Stimulated activated CD8-positive, alpha-beta memory T cell treated with anti-CD3 and anti-CD28 coated beads, Interleukin-7, amount 100 ng/mL, for 24 hours (primary cell): Measurements from ENCODE around the gene DEXI.
A peak's percentile ranks its signal among the peaks of the same experiment; 100 is the strongest.
"Not testable (repeated sequence)": the region's sequence is repeated elsewhere in the genome, so short reads cannot be mapped to it uniquely, and the experiment has no call there.

Source experiments
- DNase-seq: peaks from one replicate; pipeline ENCODE4 v3.0.0-alpha.2; 2020; ENCODE audit warnings: low read depth

Gene DEXI

GRCh38 chr16:10926867-10927266 is 15.4 kb downstream of the DEXI start:
- no peak for DNase-seq

GRCh38 chr16:10926094-10926493 is 16.2 kb downstream of the DEXI start:
- no peak for DNase-seq

DNA sequence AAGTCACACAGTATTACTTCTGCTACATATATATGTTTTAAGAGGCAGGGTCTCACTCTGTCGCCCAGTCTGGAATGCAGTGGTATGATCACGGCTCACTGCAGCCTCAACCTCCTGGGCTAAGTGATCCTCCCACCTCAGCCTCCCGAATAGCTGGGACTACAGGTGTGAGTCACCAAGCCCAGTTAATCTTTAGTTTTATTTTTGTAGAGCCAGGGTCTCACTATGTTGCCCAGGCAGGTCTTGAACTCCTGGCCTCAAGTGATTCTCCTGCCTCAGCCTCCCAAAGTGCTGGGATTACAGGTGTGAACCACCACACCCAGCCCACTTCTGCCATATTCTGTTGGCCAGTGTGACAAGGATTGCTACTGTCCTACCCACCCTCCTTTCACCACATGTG is 17.0 kb downstream of the DEXI start:
- DNase-seq, result not testable (repeated sequence)

DNA sequence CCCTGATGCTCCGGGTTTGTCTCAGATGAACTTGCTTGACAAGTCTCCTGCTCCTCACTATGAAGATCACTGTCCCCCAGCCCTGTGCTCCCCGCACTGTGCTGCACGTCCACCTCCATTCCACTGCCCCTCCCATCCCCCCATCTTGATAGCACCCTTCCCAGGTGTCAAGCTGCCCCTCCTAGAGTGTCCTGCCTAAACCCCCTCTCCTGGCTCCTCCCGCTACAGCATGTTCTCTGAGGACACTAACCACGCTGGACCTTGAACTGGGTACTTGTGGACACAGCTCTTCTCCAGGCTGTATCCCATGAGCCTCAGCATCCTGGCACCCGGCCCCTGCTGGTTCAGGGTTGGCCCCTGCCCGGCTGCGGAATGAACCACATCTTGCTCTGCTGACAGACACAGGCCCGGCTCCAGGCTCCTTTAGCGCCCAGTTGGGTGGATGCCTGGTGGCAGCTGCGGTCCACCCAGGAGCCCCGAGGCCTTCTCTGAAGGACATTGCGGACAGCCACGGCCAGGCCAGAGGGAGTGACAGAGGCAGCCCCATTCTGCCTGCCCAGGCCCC is 18.5 kb downstream of the DEXI start:
- DNase-seq, result no peak

DNA sequence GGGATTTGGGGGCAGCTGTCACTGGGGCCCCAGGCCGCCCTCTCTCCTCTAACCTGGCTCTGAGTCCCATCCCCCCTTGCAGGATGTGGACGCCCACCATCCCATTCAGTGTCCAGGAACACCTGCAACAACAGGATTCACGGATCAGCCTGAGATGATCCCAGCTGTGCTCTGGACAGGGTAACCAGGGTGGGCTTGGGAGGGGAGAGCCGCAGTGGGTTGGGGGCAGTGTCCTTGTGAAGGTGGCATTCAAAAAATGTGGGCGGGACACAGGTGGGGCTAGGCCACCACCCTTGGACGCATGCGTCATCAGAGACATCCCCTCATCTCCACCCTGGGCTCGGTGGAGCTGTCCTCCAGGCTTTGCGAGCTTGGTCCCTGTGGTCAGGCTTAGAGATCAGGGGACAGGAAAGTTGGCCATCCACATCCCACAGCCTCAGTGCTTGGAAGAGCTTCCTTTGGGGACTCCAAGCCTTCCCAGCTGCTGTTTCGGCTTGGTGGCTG is 19.1 kb downstream of the DEXI start:
- no peak for DNase-seq

GRCh38 chr16:10922328-10923145 is 19.7 kb downstream of the DEXI start:
- no peak for DNase-seq

- no peak for DNase-seq
These were observed 20.5 kb downstream of the DEXI start for GRCh38 chr16:10921536-10922327.

GRCh38 chr16:10920726-10921427 is 21.4 kb downstream of the DEXI start:
- no peak for DNase-seq

- no peak for DNase-seq
These were observed 23.3 kb downstream of the DEXI start for GRCh38 chr16:10919003-10919351.

GRCh38 chr16:10918294-10919002 is 23.8 kb downstream of the DEXI start:
- peak; percentile 70 for DNase-seq

DNA sequence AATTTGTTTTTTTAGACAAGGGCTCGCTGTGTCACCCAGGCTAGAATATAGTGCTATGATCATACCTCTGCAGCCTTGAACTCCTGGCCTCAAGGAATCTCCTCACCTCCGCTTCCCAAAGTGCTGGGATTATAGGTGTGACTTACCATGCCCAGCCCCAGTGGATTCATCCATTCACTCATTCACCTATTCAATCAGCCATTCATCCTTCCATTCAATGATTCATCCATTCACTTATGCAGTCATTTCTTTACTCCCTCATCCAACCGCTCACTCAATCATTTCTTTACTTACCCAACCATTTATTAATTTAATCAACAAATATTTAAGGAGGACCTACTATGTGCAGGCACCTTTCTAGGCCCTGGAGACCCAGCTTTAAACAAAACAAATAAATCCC is 25.7 kb downstream of the DEXI start:
- no peak for DNase-seq

- no peak for DNase-seq
These were observed 31.0 kb downstream of the DEXI start for GRCh38 chr16:10911267-10911666.

DNA sequence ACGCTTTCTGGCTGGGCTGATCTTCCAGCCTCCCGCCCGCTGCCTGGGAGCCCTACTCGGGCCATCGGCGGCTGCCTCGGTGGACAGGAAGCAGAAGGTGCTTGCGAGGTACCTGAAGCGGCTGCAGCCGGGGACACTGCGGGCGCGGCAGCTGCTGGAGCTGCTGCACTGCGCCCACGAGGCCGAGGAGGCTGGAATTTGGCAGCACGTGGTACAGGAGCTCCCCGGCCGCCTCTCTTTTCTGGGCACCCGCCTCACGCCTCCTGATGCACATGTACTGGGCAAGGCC is 34.6 kb downstream of the DEXI start:
- DNase-seq, result no peak

GRCh38 chr16:10906914-10907756 is 35.1 kb downstream of the DEXI start:
- no peak for DNase-seq

DNA sequence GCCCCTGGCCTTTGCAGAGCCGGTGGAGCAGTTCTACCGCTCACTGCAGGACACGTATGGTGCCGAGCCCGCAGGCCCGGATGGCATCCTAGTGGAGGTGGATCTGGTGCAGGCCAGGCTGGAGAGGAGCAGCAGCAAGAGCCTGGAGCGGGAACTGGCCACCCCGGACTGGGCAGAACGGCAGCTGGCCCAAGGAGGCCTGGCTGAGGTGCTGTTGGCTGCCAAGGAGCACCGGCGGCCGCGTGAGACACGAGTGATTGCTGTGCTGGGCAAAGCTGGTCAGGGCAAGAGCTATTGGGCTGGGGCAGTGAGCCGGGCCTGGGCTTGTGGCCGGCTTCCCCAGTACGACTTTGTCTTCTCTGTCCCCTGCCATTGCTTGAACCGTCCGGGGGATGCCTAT is 35.8 kb downstream of the DEXI start:
- no peak for DNase-seq

DNA sequence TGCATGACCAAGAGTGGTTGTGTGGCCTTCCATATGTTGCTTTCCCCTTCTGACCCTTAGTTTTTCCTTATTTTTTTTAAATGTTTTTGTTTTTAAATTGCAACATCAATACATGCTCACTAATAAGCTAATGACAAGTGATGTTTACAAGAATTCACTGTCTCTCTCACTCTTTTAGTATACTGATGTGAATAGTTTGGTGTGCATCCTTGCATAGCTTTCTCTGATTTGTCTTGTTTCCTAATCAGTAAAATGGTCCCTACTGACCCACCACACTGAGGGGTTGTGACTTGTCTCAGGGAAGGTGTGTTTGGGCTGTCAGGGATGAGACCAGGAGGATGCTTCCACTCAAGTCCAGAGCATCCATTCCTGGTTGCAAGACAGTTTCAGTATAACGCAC is 39.3 kb downstream of the DEXI start:
- no peak for DNase-seq

DNA sequence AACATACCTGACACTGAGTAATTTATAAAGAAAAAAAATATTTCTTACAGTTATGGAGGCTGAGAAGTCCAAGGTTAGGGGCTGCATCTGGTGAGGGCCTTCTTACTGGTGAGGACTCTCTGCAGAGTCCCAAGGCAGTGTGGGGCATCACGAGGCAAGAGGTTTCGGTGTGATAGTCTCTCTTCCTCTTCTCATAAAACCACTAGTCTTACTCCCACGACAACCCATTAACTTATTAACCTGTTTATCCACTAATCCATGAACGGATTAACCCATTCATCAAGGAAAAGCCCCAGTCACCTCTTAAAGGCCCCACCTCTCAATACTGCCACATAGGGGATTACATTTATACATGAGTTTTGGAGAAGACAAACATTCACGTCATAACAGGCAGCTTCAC is 45.1 kb downstream of the DEXI start:
- no peak for DNase-seq

GRCh38 chr16:10896723-10897122 is 45.5 kb downstream of the DEXI start:
- DNase-seq, result no peak

DNA sequence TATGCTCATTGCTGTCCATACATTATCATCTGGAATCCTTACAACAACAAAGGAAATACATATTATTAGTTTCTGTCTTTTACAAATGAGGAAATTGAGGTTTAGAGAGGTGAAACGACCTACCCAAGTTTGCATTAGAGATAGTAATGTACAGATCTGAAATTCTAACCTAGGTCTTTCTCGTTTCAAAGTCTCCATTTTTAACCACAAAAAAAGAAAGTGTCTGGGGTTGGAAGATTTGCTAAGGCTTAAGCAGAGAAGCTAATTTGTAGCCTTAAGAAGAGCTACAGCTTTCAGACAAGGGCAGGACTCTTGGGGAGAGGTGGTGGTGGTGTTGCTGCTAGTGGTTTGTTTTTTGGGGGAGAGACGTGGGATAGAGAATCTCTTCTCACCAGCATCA is 46.1 kb downstream of the DEXI start:
- no peak for DNase-seq

DNA sequence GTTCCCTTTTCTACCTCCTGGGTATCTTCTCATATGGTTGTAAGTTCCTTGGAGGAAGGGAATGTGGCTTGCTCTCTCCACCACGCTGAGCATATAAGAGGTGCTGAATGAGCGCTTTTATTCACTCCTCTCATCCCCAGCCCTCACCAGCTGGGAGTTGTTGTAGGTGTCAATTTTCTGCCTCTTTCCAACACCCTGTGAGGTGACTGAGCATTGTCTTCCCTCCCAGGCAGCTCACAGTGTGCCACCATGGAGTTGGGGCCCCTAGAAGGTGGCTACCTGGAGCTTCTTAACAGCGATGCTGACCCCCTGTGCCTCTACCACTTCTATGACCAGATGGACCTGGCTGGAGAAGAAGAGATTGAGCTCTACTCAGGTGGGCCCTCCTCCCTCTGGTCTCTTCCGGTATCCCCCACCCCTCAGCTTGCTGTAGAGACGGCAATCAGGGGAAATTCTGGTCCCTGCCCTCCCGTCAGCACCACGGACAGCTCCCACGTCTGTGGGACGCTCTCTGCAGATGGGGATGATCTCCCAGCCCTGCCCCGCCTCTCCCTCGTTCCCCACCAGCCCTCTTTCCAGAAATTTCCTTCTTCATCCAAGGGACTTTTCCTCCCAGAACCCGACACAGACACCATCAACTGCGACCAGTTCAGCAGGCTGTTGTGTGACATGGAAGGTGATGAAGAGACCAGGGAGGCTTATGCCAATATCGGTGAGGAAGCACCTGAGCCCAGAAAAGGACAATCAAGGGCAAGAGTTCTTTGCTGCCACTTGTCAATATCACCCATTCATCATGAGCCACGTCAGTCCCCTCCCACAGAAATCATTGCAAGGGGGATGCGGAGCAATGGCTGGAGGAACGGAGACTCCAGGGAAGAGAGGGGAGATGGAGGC is 47.0 kb downstream of the DEXI start:
- DNase-seq, result no peak
